ENCODE data around the gene LTA4H.

LTA4H gene

DNA sequence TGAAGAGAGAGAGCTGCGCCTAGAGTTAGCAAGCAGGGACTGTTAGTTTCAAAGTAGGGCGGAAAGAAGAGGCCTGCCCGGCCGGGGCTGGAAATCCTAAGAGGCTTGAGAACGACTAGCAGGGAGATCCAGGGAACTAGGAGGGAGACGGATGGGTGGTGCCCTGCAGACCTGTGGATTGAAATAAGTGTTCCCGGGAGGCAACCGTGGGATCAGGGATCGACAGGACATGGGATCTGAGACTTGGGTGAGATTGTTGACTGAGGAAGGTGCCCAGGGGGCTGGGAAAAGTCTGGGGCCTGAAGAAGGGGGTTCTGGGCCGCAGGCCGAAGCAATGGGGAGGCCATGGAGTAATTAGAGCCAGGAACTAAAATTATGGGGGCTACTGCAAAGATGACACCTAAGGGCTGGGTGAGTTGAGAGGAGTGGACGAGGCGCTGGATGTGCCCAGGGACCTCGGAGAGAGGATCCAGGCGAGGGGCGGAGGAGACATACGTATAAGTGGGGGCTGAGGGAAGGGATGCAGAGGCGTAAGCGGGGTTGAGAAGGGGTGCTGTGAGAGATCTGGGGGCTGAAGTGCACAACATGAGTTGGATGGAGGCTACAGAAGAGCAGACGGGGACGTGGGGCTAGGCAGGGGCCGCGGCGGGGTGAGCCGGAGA is 635 bp downstream of the LTA4H start:
- no peak for DNase-seq (ENCODE audit: low read depth)

GRCh38 chr12:96033549-96034389 is 1.6 kb downstream of the LTA4H start:
- no peak for DNase-seq (ENCODE audit: low read depth)

DNA sequence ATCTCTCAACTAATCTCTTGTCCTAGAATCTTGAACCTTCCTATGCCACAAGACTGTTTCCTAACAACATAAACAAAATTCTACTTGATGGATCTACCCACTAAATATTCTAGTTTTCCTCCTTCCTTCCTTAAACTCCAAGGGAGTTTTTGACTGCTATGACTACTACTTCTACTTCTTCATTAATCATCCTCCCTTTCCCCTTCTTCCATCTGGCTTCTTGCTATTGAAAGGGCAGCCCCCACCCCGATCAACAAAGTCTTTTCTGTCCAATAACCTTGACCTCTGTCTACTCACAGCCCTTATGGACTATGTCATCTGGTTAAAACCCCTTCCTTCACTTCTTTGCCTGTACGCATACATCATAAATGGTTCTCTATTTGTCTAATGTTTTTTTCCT is 5.6 kb downstream of the LTA4H start:
- no peak for DNase-seq (ENCODE audit: low read depth)

DNA sequence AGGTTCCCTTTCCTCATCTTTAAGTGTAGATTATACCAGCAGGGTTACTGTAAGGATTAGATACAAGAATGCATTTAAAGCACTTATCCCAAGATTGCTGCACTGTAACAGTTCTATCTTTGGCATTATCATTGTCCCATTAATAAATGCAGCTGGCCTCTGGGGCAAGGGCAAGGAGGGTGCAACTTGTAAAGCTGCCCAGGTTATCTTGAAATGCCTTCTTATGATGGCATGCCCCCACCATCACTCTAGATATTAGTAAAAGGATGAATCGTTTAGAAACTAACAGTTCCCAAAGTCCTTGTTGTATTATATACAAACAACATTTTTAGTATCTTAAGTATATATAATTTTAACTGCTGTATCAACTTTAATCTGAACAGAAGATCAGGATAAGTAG is 6.8 kb downstream of the LTA4H start:
- no peak for DNase-seq (ENCODE audit: low read depth)

DNA sequence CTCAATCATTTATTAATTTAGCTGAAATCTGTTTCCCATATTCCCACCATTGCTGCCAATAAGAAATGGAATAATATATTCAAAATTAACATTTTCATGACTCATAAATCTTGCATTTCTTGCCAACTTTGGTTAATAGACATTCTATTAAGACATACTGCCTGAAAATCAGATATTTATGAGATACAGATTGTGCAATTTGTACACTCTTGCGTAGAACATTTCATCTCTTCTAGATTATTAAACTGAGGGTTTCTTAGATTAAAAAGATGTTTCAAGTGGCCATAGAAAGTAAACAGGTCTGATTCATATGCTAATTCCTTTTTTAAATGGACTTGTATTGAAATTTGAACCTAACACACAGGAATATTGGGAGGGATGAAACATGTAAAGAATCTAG is 9.1 kb downstream of the LTA4H start:
- DNase-seq (ENCODE audit: low read depth), result no peak

DNA sequence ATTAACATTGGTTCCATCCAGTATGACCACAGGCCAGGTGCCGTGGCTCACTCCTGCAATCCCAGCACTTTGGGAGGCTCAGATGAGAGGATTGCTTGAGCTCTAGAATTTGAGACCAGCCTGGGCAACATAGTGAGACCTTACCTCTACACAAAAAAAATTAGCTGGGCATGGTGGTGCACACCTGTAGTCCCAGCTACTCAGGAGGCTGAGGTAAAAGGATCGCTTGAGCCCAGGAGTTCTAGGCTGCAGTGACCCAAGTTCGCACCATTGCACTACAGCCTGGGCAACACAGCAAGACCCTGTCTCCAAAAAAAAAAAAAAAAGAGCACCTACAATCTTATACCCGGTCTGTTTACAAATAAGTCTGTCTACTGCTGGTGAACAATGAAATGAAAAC is 9.9 kb downstream of the LTA4H start:
- DNase-seq (ENCODE audit: low read depth), result no peak

GRCh38 chr12:96020314-96021003 is 14.9 kb downstream of the LTA4H start:
- no peak for DNase-seq (ENCODE audit: low read depth)

GRCh38 chr12:96015672-96016071 is 19.7 kb downstream of the LTA4H start:
- no peak for DNase-seq (ENCODE audit: low read depth)

DNA sequence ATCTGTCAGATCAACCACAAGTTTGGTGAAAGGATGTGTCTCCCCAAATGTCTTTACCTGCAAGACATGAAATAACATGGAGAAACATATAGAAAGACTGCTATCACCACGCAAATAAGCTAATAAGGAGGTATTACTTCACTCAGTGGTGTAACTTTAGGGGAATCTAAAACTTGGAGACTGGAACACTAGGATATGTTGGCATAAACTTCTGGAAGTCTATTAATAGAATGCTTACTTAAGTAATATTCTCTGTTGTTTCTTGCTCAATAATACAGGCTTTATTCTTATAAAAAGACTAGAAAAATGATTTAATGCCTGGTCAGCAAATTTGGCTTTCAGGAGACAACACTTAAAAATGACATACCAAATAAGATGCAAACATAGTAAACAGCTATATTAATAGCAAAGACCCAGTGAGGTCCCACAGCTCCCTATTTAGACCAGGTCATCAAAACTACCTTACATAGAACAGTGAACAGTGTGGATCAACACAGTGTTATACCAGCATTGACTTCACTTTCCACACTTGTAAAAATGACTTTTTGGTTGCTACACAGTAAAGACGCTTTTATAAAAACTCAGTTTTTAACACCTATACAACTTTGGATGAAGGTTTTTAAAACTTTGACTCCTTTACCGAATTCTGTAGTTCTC is 20.3 kb downstream of the LTA4H start:
- DNase-seq (ENCODE audit: low read depth), result no peak

DNA sequence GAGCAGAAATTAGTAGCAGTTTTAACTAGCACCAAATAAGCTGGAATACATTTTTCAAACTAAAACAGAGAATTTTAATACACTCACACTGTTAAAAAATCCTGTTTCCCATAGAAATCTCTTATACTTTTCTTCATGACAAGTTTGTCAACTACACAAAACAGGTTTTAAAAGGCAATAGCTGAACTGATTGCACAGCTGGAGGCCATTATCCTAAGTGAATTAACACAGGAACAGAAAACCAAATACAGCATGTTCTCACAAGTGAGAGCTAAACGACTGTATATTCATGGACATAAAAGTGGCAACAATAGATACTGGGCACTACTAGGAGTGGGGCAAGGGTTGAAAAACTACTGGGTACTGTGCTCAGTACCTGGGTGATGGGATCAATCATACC is 27.7 kb downstream of the LTA4H start:
- no peak for DNase-seq (ENCODE audit: low read depth)

GRCh38 chr12:96006727-96007126 is 28.7 kb downstream of the LTA4H start:
- DNase-seq (ENCODE audit: low read depth), result no peak

DNA sequence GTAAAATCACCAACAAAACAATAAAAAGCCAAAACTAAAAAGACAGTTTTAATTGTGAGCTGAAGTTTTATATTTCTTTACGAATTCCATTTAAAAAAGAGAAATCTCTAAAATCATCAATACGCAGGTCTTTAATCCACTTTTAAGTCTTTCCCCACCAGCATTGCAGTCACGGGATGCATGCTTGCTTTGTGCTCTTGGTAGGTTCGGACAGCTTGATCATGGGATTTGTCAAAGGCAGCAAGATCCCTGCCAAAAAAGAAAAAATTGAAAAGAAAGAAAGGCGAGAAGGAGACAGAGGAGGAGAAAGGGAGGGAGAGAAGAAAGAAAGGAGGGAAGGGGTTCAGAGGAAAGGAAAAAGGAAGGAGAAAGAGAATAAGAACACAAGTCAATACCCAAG is 34.5 kb downstream of the LTA4H start:
- DNase-seq (ENCODE audit: low read depth), result no peak

DNA sequence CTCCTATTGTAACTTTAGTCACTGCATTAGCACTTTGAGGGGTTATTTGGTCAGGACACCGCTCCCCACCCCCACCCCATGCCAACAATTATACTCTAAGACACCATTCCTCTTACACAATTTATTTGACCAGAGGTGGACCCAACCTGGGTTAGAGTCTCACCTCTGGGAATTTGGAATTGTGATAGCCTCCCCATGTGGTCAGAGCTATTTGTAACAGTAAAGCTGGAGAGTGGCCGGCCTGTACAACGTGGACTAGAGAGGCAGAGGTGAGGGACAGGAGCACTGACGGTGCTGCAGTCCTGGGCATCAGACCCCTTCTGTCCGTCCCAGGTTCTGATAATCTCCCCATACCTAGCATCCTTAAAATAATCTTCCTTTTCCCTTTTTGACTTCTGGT is 35.9 kb downstream of the LTA4H start:
- no peak for DNase-seq (ENCODE audit: low read depth)

- DNase-seq (ENCODE audit: low read depth), result peak; percentile 47
Observed at GRCh38 chr12:95998611-95999286, 36.6 kb downstream of the LTA4H start.

- no peak for DNase-seq (ENCODE audit: low read depth)
Observed at GRCh38 chr12:95997911-95998510, 37.4 kb downstream of the LTA4H start.

DNA sequence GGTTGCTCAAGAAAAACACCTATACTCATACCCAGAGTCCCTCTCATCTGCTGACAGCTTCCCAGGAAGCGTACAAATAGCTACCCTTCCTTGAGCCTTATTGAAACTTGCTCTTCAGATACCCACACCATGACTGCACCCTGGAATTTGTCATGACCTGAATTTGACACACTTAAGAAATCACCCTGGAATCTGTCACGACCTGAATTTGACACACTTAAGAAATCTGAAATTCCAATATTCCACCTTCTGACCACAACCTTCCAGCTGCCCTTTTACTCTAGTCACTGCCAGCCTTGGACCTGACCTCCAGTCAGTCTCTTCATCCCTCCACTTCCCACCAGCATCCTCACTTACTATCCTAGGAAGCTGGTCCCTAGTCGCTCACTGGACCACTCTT is 38.1 kb downstream of the LTA4H start:
- no peak for DNase-seq (ENCODE audit: low read depth)

- DNase-seq (ENCODE audit: low read depth), result no peak
Observed at GRCh38 chr12:95996034-95996658, 39.2 kb downstream of the LTA4H start, which contains the start of gene HAL. HAL (minus strand) TSS chr12:95996344; CDS start chr12:95995910, 434 bp downstream.

- no peak for DNase-seq (ENCODE audit: low read depth)
Observed at GRCh38 chr12:95995238-95996031, 40.0 kb downstream of the LTA4H start.

GRCh38 chr12:95994476-95994875 is 40.9 kb downstream of the LTA4H start:
- DNase-seq (ENCODE audit: low read depth), result no peak

DNA sequence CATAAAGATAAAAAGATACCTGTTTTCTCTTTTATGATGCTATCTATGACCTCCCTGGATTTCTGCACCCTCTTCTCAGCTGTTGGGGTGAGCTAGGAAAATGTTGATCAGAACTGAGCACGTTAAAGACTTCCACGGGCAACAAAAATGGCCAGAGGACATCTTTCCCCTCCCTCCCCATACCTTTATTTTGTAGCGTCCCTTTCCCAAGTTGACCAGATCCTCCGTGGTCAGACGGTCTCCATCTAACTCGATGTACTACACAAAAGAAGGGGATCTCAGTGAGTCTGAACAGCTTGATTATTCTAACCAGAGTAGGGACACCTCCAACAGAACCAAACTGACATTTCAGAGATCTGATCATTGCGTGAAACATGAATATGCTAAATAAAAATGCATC is 41.5 kb downstream of the LTA4H start:
- DNase-seq (ENCODE audit: low read depth), result no peak
